HG03571 (cell line): Measurements from ENCODE around the gene MTF1.

ENCODE experiments used
- ATAC-seq: cut with Tn5 transposase; IDR thresholded peaks from one replicate; pipeline ENCODE4 v1.9.1; 2021; ENCODE audit not compliant: unreplicated experiment

The MTF1 gene

GRCh38 chr1:37868466-37868865, 9.1 kb upstream of the MTF1 start:
- no peak for ATAC-seq

DNA sequence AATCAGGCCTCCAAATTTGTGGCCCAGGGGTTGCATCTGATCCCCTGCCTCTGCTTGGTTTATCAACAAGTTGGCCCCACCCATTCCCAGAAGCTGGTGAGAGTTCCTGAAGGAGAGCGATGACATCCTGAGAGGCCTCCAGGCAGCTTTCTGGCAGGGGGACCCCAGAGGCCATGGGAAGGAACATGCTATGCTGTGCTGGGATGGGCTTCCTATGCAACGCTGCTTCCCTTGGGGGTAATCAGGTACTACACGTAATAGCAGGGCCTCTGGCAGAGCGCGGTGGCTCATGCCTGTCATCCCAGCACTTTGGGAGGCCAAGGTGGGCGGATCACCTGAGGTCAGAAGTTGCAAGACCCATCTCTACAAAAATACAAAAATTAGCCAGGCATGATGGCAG, 8.4 kb upstream of the MTF1 start:
- ATAC-seq, result no peak

DNA sequence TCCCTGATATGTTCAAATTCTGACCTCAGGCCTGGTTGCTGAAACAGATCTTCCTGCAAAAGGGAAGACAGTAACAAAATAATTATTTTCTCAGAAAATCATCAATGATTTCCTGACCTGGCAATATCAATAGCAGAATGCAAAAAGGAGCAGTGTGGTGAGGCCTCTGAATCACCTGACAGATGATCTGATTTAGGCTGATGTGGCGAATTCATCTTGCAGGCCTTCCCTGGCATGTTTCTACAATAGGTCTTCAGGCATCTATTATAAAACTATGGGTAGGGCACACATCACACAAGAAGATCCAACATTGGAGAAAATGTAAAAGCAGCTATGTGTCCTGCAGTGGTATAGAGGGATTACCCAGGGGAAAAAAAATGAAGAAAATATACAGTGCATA, 7.1 kb upstream of the MTF1 start:
- no peak for ATAC-seq

- no peak for ATAC-seq
Measured at GRCh38 chr1:37865348-37866120, 6.1 kb upstream of the MTF1 start.

- no peak for ATAC-seq
Measured at GRCh38 chr1:37862330-37862729, 2.9 kb upstream of the MTF1 start.

DNA sequence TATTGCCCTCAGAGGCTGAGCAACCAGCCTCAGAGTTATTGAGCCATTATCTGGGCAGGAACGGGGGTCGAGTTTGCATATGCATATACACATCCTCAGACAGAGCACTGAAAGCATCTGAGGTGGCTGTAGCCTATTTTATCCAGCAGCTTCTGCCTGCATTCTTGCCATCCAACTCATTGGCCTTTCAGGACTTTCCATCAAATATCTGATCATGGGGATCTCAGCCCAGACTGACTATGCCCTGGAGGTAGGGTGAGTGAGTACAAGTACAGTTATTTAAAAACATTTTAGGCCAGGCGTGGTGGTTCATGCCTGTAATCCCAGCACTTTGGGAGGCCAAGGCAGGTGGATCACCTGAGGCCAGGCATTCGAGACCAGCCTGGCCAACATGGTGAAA, 1.8 kb upstream of the MTF1 start:
- ATAC-seq, result no peak

- no peak for ATAC-seq
Measured at GRCh38 chr1:37860346-37860666, 914 bp upstream of the MTF1 start.

DNA sequence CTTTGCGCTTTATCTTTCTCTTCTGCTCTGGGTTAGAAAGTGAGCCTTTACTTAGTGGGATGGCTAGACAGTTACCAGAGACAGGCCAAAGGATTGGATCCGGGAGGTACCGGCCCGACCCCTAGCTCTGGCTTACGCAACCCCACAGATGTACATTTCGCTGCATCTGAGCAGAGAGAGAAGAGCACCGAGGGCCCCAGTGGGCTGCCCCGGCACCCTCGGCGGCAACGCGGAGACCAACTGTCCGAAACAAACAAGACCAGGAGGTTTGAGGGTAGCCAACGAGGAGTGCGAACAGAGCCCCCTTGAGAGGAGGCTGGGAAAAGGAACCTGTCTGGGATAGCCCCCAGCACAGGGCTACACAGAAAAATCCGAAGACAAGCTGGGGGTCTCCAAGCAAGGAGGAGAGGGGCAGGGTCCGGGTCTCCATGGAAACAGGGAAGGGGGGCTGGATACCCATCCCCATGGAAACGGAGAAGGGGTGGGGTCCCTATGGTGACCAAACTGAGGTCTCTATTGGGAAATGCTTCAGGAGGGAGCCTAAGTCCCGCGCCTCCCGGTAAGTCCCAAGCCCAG, 373 bp downstream of the MTF1 start:
- ATAC-seq, result peak; percentile 8

- no peak for ATAC-seq
Measured at GRCh38 chr1:37854406-37854805, 5.0 kb downstream of the MTF1 start.

GRCh38 chr1:37853157-37853556, 6.2 kb downstream of the MTF1 start:
- ATAC-seq, result no peak

DNA sequence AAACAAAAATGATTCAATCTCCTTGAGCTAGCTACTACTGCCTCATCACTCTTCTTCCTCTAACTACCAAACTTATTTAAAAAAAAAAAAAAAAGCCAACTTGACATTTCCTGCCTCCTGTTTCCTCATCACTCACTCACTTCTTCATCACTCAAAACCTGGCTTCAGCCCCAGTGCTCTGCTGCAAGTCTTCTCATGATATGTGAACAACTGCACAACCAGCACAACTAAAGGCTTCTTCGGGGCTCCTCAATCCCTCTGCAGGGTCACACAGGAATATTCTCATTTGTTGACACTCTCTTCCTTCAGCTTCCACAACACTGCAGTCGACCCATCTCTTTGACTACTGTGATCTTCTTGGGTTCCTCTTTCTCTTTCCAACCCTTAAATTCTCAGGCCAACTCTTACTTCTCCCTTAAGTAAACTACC, 7.6 kb downstream of the MTF1 start:
- no peak for ATAC-seq

GRCh38 chr1:37851262-37851661, 8.1 kb downstream of the MTF1 start:
- ATAC-seq, result no peak

DNA sequence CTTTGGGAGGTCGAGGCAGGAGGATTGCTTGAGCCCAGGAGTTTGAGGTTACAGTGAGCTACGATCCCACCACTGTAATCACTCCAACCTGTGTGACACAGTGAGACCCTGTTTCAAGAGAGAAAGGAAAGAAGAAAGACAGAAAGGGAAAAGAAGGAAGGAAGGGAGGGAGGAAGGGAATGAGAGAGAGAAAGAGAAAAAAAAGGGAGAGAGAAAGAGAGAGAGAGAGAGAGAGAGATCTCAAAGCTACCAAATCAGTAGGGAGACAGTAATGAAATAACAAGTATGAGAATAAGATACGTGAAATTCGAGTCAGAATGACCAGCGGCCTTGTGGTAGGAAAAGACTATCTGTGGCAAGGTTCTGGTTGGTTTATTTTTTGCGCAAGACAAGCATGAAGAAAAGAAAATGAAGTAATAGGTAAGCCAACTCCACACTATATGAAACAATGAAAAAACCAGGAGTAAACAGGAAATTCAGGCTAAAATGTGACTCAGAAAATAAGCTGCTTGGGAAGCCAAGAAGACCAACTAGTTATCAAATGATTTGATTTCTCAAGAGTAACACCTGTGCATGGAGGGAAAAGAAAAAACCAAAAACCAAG, 8.9 kb downstream of the MTF1 start:
- ATAC-seq, result no peak

DNA sequence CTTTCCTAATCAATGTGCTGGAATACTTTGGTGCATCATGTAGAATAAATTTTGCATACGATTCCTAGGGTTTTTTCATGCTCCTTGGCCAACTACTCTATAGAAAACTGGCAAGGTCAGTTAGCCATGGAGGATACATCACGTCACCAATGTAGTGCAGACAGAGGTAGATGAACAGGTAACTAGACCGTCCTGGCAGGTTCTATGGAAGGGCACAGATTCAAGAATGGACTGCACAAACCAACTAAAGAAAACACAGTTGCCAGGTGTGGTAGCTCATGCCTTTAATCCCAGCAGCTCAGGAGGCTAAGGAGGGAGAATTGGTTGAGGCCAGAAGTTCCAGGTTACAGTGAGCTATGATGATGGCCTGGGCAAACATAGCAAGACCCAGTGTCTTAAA, 9.9 kb downstream of the MTF1 start:
- ATAC-seq, result no peak

- ATAC-seq, result no peak
Measured at GRCh38 chr1:37846647-37847339, 12.6 kb downstream of the MTF1 start.

DNA sequence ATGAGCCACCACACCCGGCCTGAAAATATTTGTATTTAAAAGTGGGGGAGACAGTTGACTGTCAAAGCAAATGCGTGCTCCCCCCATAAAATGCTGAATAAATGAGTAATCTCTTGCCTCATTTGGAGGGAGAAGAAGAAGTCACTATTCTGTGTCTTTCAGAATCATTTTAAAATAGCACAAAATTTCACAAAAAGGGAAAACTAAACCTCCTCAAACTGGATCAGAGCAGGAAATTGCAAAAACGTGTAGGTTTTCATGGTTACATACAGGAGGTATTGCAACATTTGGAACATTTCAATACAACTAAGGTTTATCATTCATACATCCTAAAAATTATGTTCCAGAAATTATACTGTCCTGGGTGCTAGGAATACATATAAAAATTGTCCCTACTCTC, 13.6 kb downstream of the MTF1 start:
- ATAC-seq, result no peak

DNA sequence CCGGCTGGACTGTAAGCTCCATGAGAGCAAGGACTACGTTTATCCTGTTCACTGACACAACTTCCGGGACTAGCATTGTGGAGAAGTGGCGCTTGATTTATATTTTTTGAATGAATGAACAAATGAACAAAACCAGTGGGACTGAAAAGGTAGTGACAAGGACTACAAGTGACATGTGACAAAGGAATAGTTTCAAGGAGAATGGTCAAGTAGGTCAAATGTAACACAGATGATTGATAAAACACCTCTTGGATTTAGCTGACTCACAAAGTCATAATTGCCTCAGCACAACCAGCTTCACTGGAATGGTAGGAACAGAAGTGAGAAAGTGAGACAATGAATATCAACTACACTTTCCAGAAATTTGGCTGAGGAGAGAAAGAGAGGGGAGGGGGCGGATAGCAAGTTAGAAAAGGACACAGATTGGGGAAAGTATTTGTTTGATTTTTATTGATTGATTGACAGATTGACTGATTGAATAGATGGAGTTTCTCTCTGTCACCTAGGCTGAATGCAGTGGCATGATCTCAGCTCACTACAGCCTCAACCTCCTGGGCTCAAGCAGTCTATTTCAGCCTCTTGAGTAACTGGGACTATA, 14.2 kb downstream of the MTF1 start:
- ATAC-seq, result no peak

DNA sequence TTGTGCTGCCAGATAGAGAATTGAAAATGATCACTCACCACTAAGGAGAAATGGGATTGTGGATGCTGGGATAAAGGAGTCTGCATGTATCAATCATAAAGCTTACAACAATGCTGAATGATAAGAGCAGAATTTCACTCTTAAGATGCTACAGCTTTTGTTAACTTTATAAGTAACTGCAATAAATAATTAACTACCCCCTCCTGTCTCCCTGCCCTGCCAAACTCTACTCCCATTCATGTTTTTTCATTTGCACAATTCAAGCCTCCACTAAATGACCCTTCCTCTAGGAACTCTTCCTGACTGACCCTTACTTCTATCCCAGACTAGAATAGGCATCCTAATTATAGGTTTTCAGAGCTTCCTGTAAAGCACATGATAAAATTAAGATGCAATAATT, 14.9 kb downstream of the MTF1 start:
- ATAC-seq, result no peak

DNA sequence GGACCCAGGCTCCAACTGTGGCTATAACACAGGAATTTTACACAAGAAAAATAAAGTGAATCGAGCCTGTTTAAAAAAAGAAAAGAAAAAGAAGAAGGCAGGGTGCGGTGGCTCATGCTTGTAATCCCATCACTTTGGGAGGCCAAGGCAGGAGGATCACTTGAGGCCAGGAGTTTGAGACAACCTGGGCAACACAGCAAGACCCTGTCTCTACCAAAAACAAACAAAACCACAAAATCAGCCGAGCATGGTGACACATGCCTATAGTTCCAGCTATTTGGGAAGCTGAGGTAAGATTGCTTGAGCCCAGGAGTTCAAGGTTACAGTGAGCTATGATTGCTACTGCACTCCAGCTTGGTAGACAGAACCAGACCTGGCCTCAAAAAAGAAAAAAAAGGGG, 17.7 kb downstream of the MTF1 start:
- no peak for ATAC-seq

GRCh38 chr1:37840711-37841110, 18.7 kb downstream of the MTF1 start:
- no peak for ATAC-seq

DNA sequence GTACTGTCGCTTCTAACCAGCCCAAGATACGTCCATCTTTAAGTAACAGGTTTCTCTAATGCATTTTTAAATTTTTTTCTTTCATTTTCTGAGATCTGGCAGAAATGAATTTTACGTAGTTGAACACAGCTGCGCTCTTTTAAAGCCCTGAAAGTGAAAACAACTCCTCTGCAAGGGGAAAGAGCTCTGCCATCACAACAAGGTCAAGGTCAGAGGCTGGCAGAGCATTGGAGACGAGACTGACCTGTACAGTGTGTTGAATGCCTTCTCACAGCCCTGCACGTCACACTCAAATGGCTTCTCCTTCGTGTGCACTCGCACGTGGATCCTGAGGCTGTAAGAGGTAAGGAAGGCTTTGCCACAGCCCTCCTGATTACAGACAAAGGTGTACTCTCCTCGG, 19.7 kb downstream of the MTF1 start:
- no peak for ATAC-seq

- no peak for ATAC-seq
Measured at GRCh38 chr1:37836788-37837187, 22.6 kb downstream of the MTF1 start.
